ENCODE measurements around the gene ZNF267. TPM values are rescaled to one million over a fixed set of nuclear protein-coding genes. Genes with fewer than 3 reads are reported as not detected.
"Not testable (repeated sequence)": the region's sequence is repeated elsewhere in the genome, so short reads cannot be mapped to it uniquely, and the experiment has no call there.

Gene ZNF267
- total RNA-seq, 4 donors from 2014 or later = 6.5 to 13.3 (median 8.2) TPM

GRCh38 chr16:31897283-31897682 lies 23.7 kb downstream of the ZNF267 start:
- in situ Hi-C loops (cut with MboI; ENCODE audit: low sequenced_read_pairs in 4 of 4) = loop anchor here in 1 of 4 donors (25.0 kb wide), 1 partner anchor 385 kb away; the partner anchor contains the start of gene RUSF1
- intact Hi-C loops (cut with DNase I; ENCODE audit: low total_unique reads) = no loop called here
- Histone ChIP-seq H3K4me1 (no peaks in the 10 kb centered on the region), H3K4me3 (no peak overlapping the region), H3K9me3 (peaks cover 0 to 10% (median 0%) of the 10 kb centered on the region in 3 donors), H3K36me3 (peaks cover 3 to 64% of the 10 kb centered on the region in 2 donors), H3K27ac (no peak overlapping the region), H3K27me3 (no peaks in the 10 kb centered on the region)
- DNase-seq = no peak
- TF ChIP-seq POLR2A (IDR thresholded peaks at IDR 0.05) (no peak), CTCF (IDR thresholded peaks at IDR 0.05 in 4 of 5, conservative IDR thresholded peaks at IDR 0.05 in 1 of 5) (no peak)
- ATAC-seq = no peak

GRCh38 chr16:31899505-31899904 lies 25.9 kb downstream of the ZNF267 start:
- no peak overlapping the region for H3K4me3 ChIP-seq
- DNase-seq (no peak), ATAC-seq (no peak)
- H3K4me1 ChIP-seq = no peaks in the 10 kb centered on the region
- TF ChIP-seq CTCF (IDR thresholded peaks at IDR 0.05 in 4 of 5, conservative IDR thresholded peaks at IDR 0.05 in 1 of 5) (no peak), POLR2A (IDR thresholded peaks at IDR 0.05) (no peak)
- H3K27ac ChIP-seq = no peak overlapping the region
- intact Hi-C loops (cut with DNase I; ENCODE audit: low total_unique reads) (no loop called here), in situ Hi-C loops (cut with MboI; ENCODE audit: low sequenced_read_pairs in 4 of 4) (loop anchor here in 1 of 4 donors (25.0 kb wide), 1 partner anchor 387 kb away; the partner anchor contains the start of gene RUSF1)
- peaks cover 0 to 10% (median 0%) of the 10 kb centered on the region in 3 donors for H3K9me3 ChIP-seq
- no peaks in the 10 kb centered on the region for H3K27me3 ChIP-seq
- H3K36me3 ChIP-seq = peaks cover 3 to 47% of the 10 kb centered on the region in 2 donors

- intact Hi-C loops (cut with DNase I; ENCODE audit: low total_unique reads); H3K9me3 ChIP-seq: not testable (repeated sequence)
- H3K36me3 ChIP-seq = peaks cover 0 to 12% of the 10 kb centered on the region in 2 donors
Measured at GRCh38 chr16:31904571-31904970, 31.0 kb downstream of the ZNF267 start.

GRCh38 chr16:31913668-31914067 lies 40.1 kb downstream of the ZNF267 start:
- H3K27ac ChIP-seq = no peak overlapping the region
- peaks cover 3 to 66% (median 33%) of the 10 kb centered on the region in 3 donors for H3K9me3 ChIP-seq
- no peaks in the 10 kb centered on the region for H3K4me1 ChIP-seq
- no peak overlapping the region for H3K4me3 ChIP-seq
- DNase-seq (no peak), ATAC-seq (no peak)
- intact Hi-C loops (cut with DNase I; ENCODE audit: low total_unique reads) (no loop called here), in situ Hi-C loops (cut with MboI; ENCODE audit: low sequenced_read_pairs in 4 of 4) (no loop called here)
- no peaks in the 10 kb centered on the region for H3K27me3 ChIP-seq
- no peak for TF ChIP-seq CTCF (IDR thresholded peaks at IDR 0.05 in 4 of 5, conservative IDR thresholded peaks at IDR 0.05 in 1 of 5)
- no peak for TF ChIP-seq POLR2A (IDR thresholded peaks at IDR 0.05)
- H3K36me3 ChIP-seq = peaks cover 15 to 76% of the 10 kb centered on the region in 2 donors

More at GRCh38 chr16:31904571-31904970, 31.0 kb downstream of the ZNF267 start:
- in situ Hi-C loops (cut with MboI; ENCODE audit: low sequenced_read_pairs in 4 of 4); H3K4me3 ChIP-seq; H3K27ac ChIP-seq; DNase-seq; H3K4me1 ChIP-seq; ATAC-seq; H3K27me3 ChIP-seq: not testable (repeated sequence)

- peaks cover 3 to 82% (median 34%) of the 10 kb centered on the region in 3 donors for H3K9me3 ChIP-seq
- peaks cover 15 to 80% of the 10 kb centered on the region in 2 donors for H3K36me3 ChIP-seq
- TF ChIP-seq POLR2A (IDR thresholded peaks at IDR 0.05) (no peak), CTCF (IDR thresholded peaks at IDR 0.05 in 4 of 5, conservative IDR thresholded peaks at IDR 0.05 in 1 of 5) (no peak)
- no peaks in the 10 kb centered on the region for H3K4me1 ChIP-seq
- DNase-seq = no peak
- no peak overlapping the region for H3K27ac ChIP-seq
- H3K4me3 ChIP-seq = peak overlapping the region in 1 of 4 donors; percentile 25
- H3K27me3 ChIP-seq = no peaks in the 10 kb centered on the region
- no peak for ATAC-seq
- intact Hi-C loops (cut with DNase I; ENCODE audit: low total_unique reads) (no loop called here), in situ Hi-C loops (cut with MboI; ENCODE audit: low sequenced_read_pairs in 4 of 4) (no loop called here)
Measured at GRCh38 chr16:31916056-31916488, 42.5 kb downstream of the ZNF267 start.
